H1 (cell line): Measurements from ENCODE around the gene KIF26A. TPM values are rescaled to one million over a fixed set of nuclear protein-coding genes. Genes with fewer than 3 reads are reported as not detected.

ENCODE experiments used
- CTCF ChIA-PET: fragments of 300-600 bp; sonication (Branson Sonifier 250); formaldehyde crosslinking; loops from one replicate; lab custom pipeline; 2021; ENCODE audit not compliant: partially characterized antibody; lab: Charles Lee
- POLR2A ChIA-PET: fragments of 300-600 bp; sonication (Branson Sonifier 250); formaldehyde crosslinking; loops from one replicate; lab custom pipeline; 2021; ENCODE audit warnings: inconsistent platforms; ENCODE audit not compliant: partially characterized antibody; lab: Charles Lee
- DNase-seq, 2 experiments: peaks; one replicate each; pipeline versions ENCODE4 v3.0.0 to v3.0.0-alpha.2; 2010 to 2022; ENCODE audit warnings: low spot score in 2 of 2, low read depth in 1 of 2, mixed read lengths in 1 of 2
- FAIRE-seq: peaks from 2 replicates; lab custom pipeline; 2011; peaks lifted over from hg19 to GRCh38; lab: Jason Lieb, UNC
- H2AFZ ChIP-seq: 2 replicates; pipeline ENCODE4 v1.8.1; 2012; ENCODE audit warnings: low read length, inconsistent platforms
- H2AK5ac ChIP-seq: 2 replicates; pipeline ENCODE4 v1.6.1; 2013; ENCODE audit warnings: low read depth, low read length
- H2BK120ac ChIP-seq: replicated peaks from 2 replicates; pipeline ENCODE3; 2013; ENCODE audit warnings: low read depth, low read length, inconsistent platforms
- H2BK12ac ChIP-seq: 2 replicates; pipeline ENCODE4 v1.6.1; 2013; ENCODE audit warnings: low read depth, low read length
- H2BK15ac ChIP-seq: 2 replicates; pipeline ENCODE4 v1.6.1; 2013; ENCODE audit warnings: low read length
- H2BK20ac ChIP-seq: 2 replicates; pipeline ENCODE4 v1.6.1; 2013; ENCODE audit warnings: low read length
- H2BK5ac ChIP-seq: 2 replicates; pipeline ENCODE4 v1.6.1; 2013; ENCODE audit warnings: low read depth, low read length
- H3K14ac ChIP-seq: 2 replicates; pipeline ENCODE4 v1.6.1; 2013; ENCODE audit warnings: inconsistent platforms; ENCODE audit not compliant: insufficient read length
- H3K18ac ChIP-seq: 2 replicates; pipeline ENCODE4 v1.6.1; 2013; ENCODE audit warnings: low read length; ENCODE audit errors: extremely low read depth
- H3K23ac ChIP-seq: 2 replicates; pipeline ENCODE4 v1.6.1; 2013; ENCODE audit warnings: inconsistent platforms; ENCODE audit not compliant: insufficient read length
- H3K23me2 ChIP-seq: 2 replicates; pipeline ENCODE4 v1.6.1; 2013; ENCODE audit warnings: low read depth, low read length
- H3K27ac ChIP-seq: 2 replicates; pipeline ENCODE4 v1.6.1; 2011; ENCODE audit warnings: low read depth, low read length, inconsistent platforms
- H3K27me3 ChIP-seq, 4 experiments: replicated peaks in 1 of 4; 1 replicate in 1 of 4; 2 replicates in 3 of 4; pipeline versions ENCODE4 v1.6.1 to v1.8.1; 2011 to 2013; ENCODE audit warnings: low read length in 3 of 4, mild to moderate bottlenecking in 3 of 4, inconsistent platforms in 2 of 4, mixed read lengths in 2 of 4, moderate library complexity in 1 of 4; ENCODE audit not compliant: control insufficient read depth in 3 of 4, insufficient read depth in 3 of 4; ENCODE audit errors: extremely low read depth in 1 of 4
- H3K36me3 ChIP-seq, 4 experiments: 2 replicates each; pipeline versions ENCODE4 v1.6.1 to v1.8.1; 2011 to 2013; ENCODE audit warnings: mild to moderate bottlenecking in 4 of 4, low read length in 3 of 4, moderate library complexity in 2 of 4, control low read depth in 1 of 4, inconsistent platforms in 1 of 4; ENCODE audit not compliant: insufficient read depth in 4 of 4, control insufficient read depth in 2 of 4
- H3K4ac ChIP-seq: replicated peaks from 2 replicates; pipeline ENCODE3; 2013; ENCODE audit warnings: low read length, low read depth, mixed read lengths, inconsistent platforms; ENCODE audit not compliant: insufficient read length
- H3K4me1 ChIP-seq, 4 experiments: replicated peaks in 1 of 4; 1 replicate in 1 of 4; 2 replicates in 3 of 4; pipeline versions ENCODE4 v1.6.1 to v1.8.1; 2011 to 2013; ENCODE audit warnings: low read length in 3 of 4, inconsistent platforms in 2 of 4, mixed read lengths in 1 of 4; ENCODE audit not compliant: insufficient read depth in 4 of 4, control insufficient read depth in 3 of 4
- H3K4me2 ChIP-seq, 2 experiments: 2 replicates each; pipeline versions ENCODE4 v1.6.1 to v1.8.1; 2011 to 2013; ENCODE audit warnings: low read depth in 2 of 2, low read length in 2 of 2, control low read depth in 1 of 2, inconsistent platforms in 1 of 2, mild to moderate bottlenecking in 1 of 2; ENCODE audit not compliant: insufficient read depth in 1 of 2
- H3K4me3 ChIP-seq, 4 experiments: fragments of 200-600, 300-600 bp in 1 of 4; sonication (generic), shearing (Covaris generic), sonication (Bioruptor Twin) in 1 of 4; 2 replicates each; pipeline versions ENCODE4 v1.5.1 to v1.8.1; 2011 to 2016; ENCODE audit warnings: low read length in 4 of 4, low read depth in 3 of 4, control low read depth in 2 of 4, inconsistent platforms in 2 of 4, mild to moderate bottlenecking in 2 of 4, mixed read lengths in 1 of 4, moderate library complexity in 1 of 4; ENCODE audit not compliant: insufficient read depth in 2 of 4; ENCODE audit errors: extremely low read depth in 1 of 4
- H3K56ac ChIP-seq: replicated peaks from 2 replicates; pipeline ENCODE3; 2013; ENCODE audit warnings: low read depth, mild to moderate bottlenecking, mixed read lengths, low read length, inconsistent platforms; ENCODE audit not compliant: insufficient read length
- H3K79me1 ChIP-seq: 2 replicates; pipeline ENCODE4 v1.6.1; 2013; ENCODE audit warnings: low read depth, low read length, control low read depth
- H3K79me2 ChIP-seq, 2 experiments: 2 replicates each; pipeline versions ENCODE4 v1.6.1 to v1.8.1; 2012 to 2013; ENCODE audit warnings: low read length in 2 of 2, mild to moderate bottlenecking in 2 of 2, inconsistent platforms in 1 of 2; ENCODE audit not compliant: insufficient read depth in 2 of 2, control insufficient read depth in 1 of 2
- H3K9ac ChIP-seq, 4 experiments: replicated peaks in 1 of 4; 1 replicate in 1 of 4; 2 replicates in 3 of 4; pipeline versions ENCODE4 v1.6.1 to v1.8.1; 2011 to 2013; ENCODE audit warnings: low read depth in 3 of 4, low read length in 3 of 4, control low read depth in 2 of 4, mild to moderate bottlenecking in 2 of 4, moderate library complexity in 2 of 4, inconsistent platforms in 1 of 4; ENCODE audit errors: extremely low read depth in 1 of 4
- H3K9me3 ChIP-seq, 2 experiments: 2 replicates each; pipeline versions ENCODE4 v1.6.1 to v1.8.1; 2012 to 2013; ENCODE audit warnings: mild to moderate bottlenecking in 2 of 2, moderate library complexity in 2 of 2, control low read depth in 1 of 2, inconsistent platforms in 1 of 2, low read depth in 1 of 2, low read length in 1 of 2, mixed read lengths in 1 of 2; ENCODE audit not compliant: insufficient read depth in 2 of 2
- H4K20me1 ChIP-seq, 2 experiments: replicated peaks in 1 of 2; 2 replicates each; pipeline versions ENCODE3 to v1.8.1; 2011 to 2013; ENCODE audit warnings: inconsistent platforms in 2 of 2, low read length in 2 of 2, mild to moderate bottlenecking in 1 of 2; ENCODE audit not compliant: insufficient read depth in 2 of 2, control insufficient read depth in 1 of 2
- H4K5ac ChIP-seq: 2 replicates; pipeline ENCODE4 v1.6.1; 2013; ENCODE audit warnings: low read length, low read depth, mixed read lengths, inconsistent platforms; ENCODE audit not compliant: insufficient read length
- H4K8ac ChIP-seq: 2 replicates; pipeline ENCODE4 v1.8.0; 2013; ENCODE audit warnings: mild to moderate bottlenecking, moderate library complexity, low read length, inconsistent platforms; ENCODE audit not compliant: insufficient read depth; ENCODE audit errors: extremely low read depth
- H4K91ac ChIP-seq: replicated peaks from 2 replicates; pipeline ENCODE3; 2013; ENCODE audit warnings: low read length, mixed read lengths, inconsistent platforms; ENCODE audit not compliant: insufficient read length
- KDM5A ChIP-seq: fragments of 200-600 bp; IDR thresholded peaks from 2 replicates; pipeline ENCODE4 v1.7.1; 2012; ENCODE audit warnings: mild to moderate bottlenecking, low read length, inconsistent platforms, mixed read lengths
- RAD21 ChIP-seq, 2 experiments: IDR thresholded peaks in 1 of 2; conservative IDR thresholded peaks in 1 of 2; 2 replicates each; pipeline ENCODE4 v1.6.1; 2011; ENCODE audit warnings: low read depth in 2 of 2, low read length in 2 of 2, improper control_type of control experiment in 1 of 2, inconsistent platforms in 1 of 2, mild to moderate bottlenecking in 1 of 2, moderate library complexity in 1 of 2
- WGBS, 2 experiments: shearing (Covaris generic) in 1 of 2; methylation state at CpG; one replicate each; pipeline versions ENCODE4 v1.1.6 to v1.1.7; 2013 to 2015; ENCODE audit warnings: low lambda C conversion rate in 2 of 2, mixed read lengths in 2 of 2, inconsistent platforms in 1 of 2, low coverage in 1 of 2, missing lambda C conversion rate in 1 of 2; ENCODE audit not compliant: insufficient replicate concordance in 2 of 2, insufficient coverage in 1 of 2, insufficient read length in 1 of 2; ENCODE audit errors: extremely low coverage in 1 of 2, missing lambda C conversion rate in 1 of 2; 5-methylcytosine and 5-hydroxymethylcytosine counted together
- polyA plus RNA-seq, 7 experiments: library from polyadenylated mRNA; depleted of rRNA in 3 of 7; stranded (reverse) in 5 of 7; unstranded in 2 of 7; fragments of >200 nt in 5 of 7; fragments of 200-250 nt in 2 of 7; gene quantifications; 1 replicate in 5 of 7; 2 replicates in 1 of 7; 4 replicates in 1 of 7; pipeline versions ENCODE4 v1.2.1 to v1.2.3, GENCODE V29; 2011 to 2013; ENCODE audit warnings: missing spikeins in 2 of 7, mixed read lengths in 2 of 7
- total RNA-seq: library from RNA; stranded (reverse); fragmentation: NEBNext Ultra II Directional; extraction: Animal tissue kit (Norgen Biotek cat#: 25700); gene quantifications from 2 replicates; pipeline ENCODE4 v1.2.1, GENCODE V29; 2021

KIF26A gene
- total and polyA plus RNA-seq, 2 of the 8 experiments (the other 6 are each of a cell fraction or from before 2014, with no cell fraction given), result 11.5 to 41.6 TPM

- Histone ChIP-seq H3K4me2 (peak overlapping the region; percentile 44 to 47; a peak in 3 of 4 replicates), H3K9ac (no peak overlapping the region), H3K4me3 (peak overlapping the region in 1 of 4 experiments; percentile 28; a peak in 1 of 8 replicates), H4K5ac (no peak overlapping the region), H3K79me2 (peaks cover 0 to 6% of the 10 kb centered on the region in 2 experiments; a peak in 2 of 4 replicates), H2AK5ac (no peak overlapping the region), H4K8ac (no peak overlapping the region), H2BK120ac (no peak overlapping the region), H3K14ac (no peak overlapping the region), H4K20me1 (peaks cover 2 to 32% of the 10 kb centered on the region in 2 experiments), H3K18ac (peak overlapping the region; percentile 48), H2BK20ac (no peak overlapping the region), H2BK5ac (0 out of 2 replicates have a peak overlapping the region, but pooled peaks have one; percentile 63), H2AFZ (no peak overlapping the region), H3K4ac (peak overlapping the region; percentile 69), H4K91ac (peak overlapping the region; percentile 34), H2BK12ac (no peak overlapping the region), H3K27ac (no peak overlapping the region), H3K56ac (no peak overlapping the region), H3K79me1 (peaks cover 14% of the 10 kb centered on the region; the same call in 1 of the 2 replicates), H3K23me2 (no peaks in the 10 kb centered on the region; the same call in 1 of the 2 replicates), H3K27me3 (no peaks in the 10 kb centered on the region), H3K36me3 (peaks cover 0 to 15% (median 3%) of the 10 kb centered on the region in 4 experiments; a peak in 3 of 8 replicates), H3K9me3 (no peaks in the 10 kb centered on the region), H3K4me1 (peaks cover 11 to 38% (median 31%) of the 10 kb centered on the region in 4 experiments), H2BK15ac (no peak overlapping the region), H3K23ac (no peak overlapping the region)
- FAIRE-seq, result no peak
- no peak for DNase-seq
- ChIA-PET CTCF (interaction anchor here (0.7 to 1.0 kb wide), 5 partner anchors 11 to 652 kb away, joined by 3 read pairs; no protein-coding TSS in a partner anchor), POLR2A (no interaction called here)
- TF ChIP-seq RAD21 (IDR thresholded peaks at IDR 0.05 in 1 of 2, conservative IDR thresholded peaks at IDR 0.05 in 1 of 2; ENCODE audit: low read depth in 2 of 2, low read length in 2 of 2), result peak; percentile 11 to 30; a peak in 2 of 4 replicates
- no peak for TF ChIP-seq KDM5A
- 72% methylated on average over 14 of the region's 20 CpGs; no CpG with 5 or more reads in 1 of the 2 experiments for WGBS, 2 experiments
Observed at GRCh38 chr14:104169005-104169698, 30.8 kb downstream of the KIF26A start.
